Transverse colon (tissue), 3 donors: Measurements from ENCODE around the gene PSKH1.

Experiments
- EP300 ChIP-seq: sonication (generic); formaldehyde crosslinking; IDR thresholded peaks from one replicate; pipeline ENCODE4 v1.6.1; 2017; ENCODE audit warnings: antibody characterized with exemption, low read depth
- POLR2A ChIP-seq: fragments of 450-650 bp; IDR thresholded peaks from one replicate; pipeline ENCODE4 v1.6.1; 2016; ENCODE audit warnings: antibody characterized with exemption, mild to moderate bottlenecking, moderate library complexity
- TF ChIP-seq, protein P1 (sequence below), 5 experiments: fragments of 200-600 bp in 3 of 5; fragments of 450-650 bp in 2 of 5; sonication (generic) in 3 of 5; IDR thresholded peaks; 1 replicate in 2 of 5; 2 replicates in 3 of 5; pipeline ENCODE4 v1.5.1; 2016 to 2017; ENCODE audit warnings: antibody characterized with exemption in 5 of 5, inconsistent platforms in 3 of 5, mild to moderate bottlenecking in 2 of 5, moderate library complexity in 1 of 5

DNA sequence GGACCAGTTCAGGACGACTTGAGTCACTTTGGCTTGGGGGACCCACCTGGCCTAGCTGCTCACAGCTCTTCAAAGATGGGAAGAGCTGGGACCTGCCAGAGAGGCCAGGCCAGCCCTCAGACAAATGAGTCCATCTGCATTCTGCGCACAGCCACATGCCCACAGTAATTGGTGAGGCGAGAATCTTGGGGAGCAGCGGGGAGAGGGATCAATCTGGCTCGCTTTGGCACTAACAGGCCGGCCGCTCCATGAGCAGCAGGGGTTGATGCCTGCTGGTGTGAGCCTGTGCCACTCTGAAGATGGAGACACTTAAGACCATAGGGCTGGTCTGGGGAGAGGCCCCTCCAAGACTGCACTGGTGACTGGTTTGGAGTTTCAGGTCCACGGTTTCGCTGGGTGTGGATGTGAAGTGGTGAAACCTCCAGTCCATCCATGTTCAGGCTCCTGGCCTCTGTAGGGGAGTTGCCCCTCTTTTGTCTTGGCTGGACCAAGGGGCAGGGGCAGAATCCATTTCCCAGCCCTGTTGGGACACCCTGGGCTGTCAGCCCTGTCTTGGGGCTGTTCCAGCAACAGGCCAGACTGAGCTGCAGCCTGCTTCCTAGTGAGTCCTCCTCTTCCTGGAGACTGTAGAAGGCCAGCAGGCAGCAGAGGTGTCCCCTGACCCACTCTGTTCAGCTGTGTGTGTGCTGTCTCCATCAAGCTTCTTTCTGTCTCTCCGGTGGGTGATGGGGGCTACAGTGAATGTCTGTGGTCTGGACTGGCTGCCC, 31.3 kb downstream of the PSKH1 start:
- TF ChIP-seq EP300 (no peak), POLR2A (no peak)
- TF ChIP-seq, protein P1, sequence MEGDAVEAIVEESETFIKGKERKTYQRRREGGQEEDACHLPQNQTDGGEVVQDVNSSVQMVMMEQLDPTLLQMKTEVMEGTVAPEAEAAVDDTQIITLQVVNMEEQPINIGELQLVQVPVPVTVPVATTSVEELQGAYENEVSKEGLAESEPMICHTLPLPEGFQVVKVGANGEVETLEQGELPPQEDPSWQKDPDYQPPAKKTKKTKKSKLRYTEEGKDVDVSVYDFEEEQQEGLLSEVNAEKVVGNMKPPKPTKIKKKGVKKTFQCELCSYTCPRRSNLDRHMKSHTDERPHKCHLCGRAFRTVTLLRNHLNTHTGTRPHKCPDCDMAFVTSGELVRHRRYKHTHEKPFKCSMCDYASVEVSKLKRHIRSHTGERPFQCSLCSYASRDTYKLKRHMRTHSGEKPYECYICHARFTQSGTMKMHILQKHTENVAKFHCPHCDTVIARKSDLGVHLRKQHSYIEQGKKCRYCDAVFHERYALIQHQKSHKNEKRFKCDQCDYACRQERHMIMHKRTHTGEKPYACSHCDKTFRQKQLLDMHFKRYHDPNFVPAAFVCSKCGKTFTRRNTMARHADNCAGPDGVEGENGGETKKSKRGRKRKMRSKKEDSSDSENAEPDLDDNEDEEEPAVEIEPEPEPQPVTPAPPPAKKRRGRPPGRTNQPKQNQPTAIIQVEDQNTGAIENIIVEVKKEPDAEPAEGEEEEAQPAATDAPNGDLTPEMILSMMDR (IDR thresholded peaks at IDR 0.05) = no peak
